HepG2 (cell line): ENCODE results near the gene S100A4. TPM values are rescaled to one million over a fixed set of nuclear protein-coding genes. Genes with fewer than 3 reads are reported as not detected.

Source experiments
- BRCA1 ChIP-seq: sonication (generic); formaldehyde crosslinking; IDR thresholded peaks from 2 replicates; pipeline ENCODE4 v1.4.0; 2020; ENCODE audit warnings: missing genetic modification reagents
- JDP2 ChIP-seq: sonication (generic); formaldehyde crosslinking; IDR thresholded peaks from 2 replicates; pipeline ENCODE4 v1.8.1; 2022; ENCODE audit warnings: missing genetic modification reagents, borderline replicate concordance
- MXI1 ChIP-seq: IDR thresholded peaks from 3 replicates; pipeline ENCODE4 v1.6.1; 2012; ENCODE audit warnings: low read depth, low read length, inconsistent platforms, borderline replicate concordance
- PITX1 ChIP-seq: sonication (generic); formaldehyde crosslinking; IDR thresholded peaks from 2 replicates; pipeline ENCODE4 v1.5.1; 2020; ENCODE audit warnings: mild to moderate bottlenecking, missing genetic modification reagents
- PLSCR1 ChIP-seq: sonication (generic); formaldehyde crosslinking; IDR thresholded peaks from 2 replicates; pipeline ENCODE4 v1.5.0; 2020; ENCODE audit warnings: missing genetic modification reagents, mild to moderate bottlenecking, borderline replicate concordance
- POLR2A ChIP-seq, 2 experiments: IDR thresholded peaks; 2 replicates each; pipeline ENCODE4 v1.6.1; 2011; ENCODE audit warnings: low read depth in 2 of 2, low read length in 2 of 2, mild to moderate bottlenecking in 1 of 2, moderate library complexity in 1 of 2; ENCODE audit not compliant: insufficient read depth in 1 of 2
- RFXAP ChIP-seq: sonication (generic); formaldehyde crosslinking; IDR thresholded peaks from 2 replicates; pipeline ENCODE4 v1.4.0; 2020; ENCODE audit warnings: missing genetic modification reagents, borderline replicate concordance
- TGIF2 ChIP-seq: IDR thresholded peaks from 2 replicates; pipeline ENCODE4 v1.6.1; 2016; ENCODE audit warnings: control low read depth, missing compliant biosample characterization
- ZBTB40 ChIP-seq, 2 experiments: fragments of 450-650 bp in 1 of 2; sonication (generic) in 1 of 2; formaldehyde crosslinking in 1 of 2; IDR thresholded peaks; 2 replicates each; pipeline versions ENCODE4 v1.6.1 to v1.8.0; 2016 to 2022; ENCODE audit warnings: antibody characterized with exemption in 1 of 2, mild to moderate bottlenecking in 1 of 2, missing genetic modification reagents in 1 of 2
- ZNF143 ChIP-seq: sonication (generic); formaldehyde crosslinking; IDR thresholded peaks from 2 replicates; pipeline ENCODE4 v1.4.0; 2020; ENCODE audit warnings: missing genetic modification reagents
- ZUFSP ChIP-seq: sonication (generic); formaldehyde crosslinking; IDR thresholded peaks from 2 replicates; pipeline ENCODE4 v1.9.0; 2021; ENCODE audit warnings: missing genetic modification reagents, mild to moderate bottlenecking, borderline replicate concordance
- polyA plus RNA-seq, 8 experiments: library from polyadenylated mRNA; depleted of rRNA in 3 of 8; stranded (reverse) in 7 of 8; unstranded in 1 of 8; fragments of >200 nt; fragmentation: Illumina TruSeq in 4 of 8; extraction: Trizol in 4 of 8; gene quantifications; 2 replicates each; pipeline versions ENCODE4 v1.2.1 to v1.2.3, GENCODE V29; 2011 to 2016; ENCODE audit warnings: low read depth in 4 of 8, missing spikeins in 1 of 8, mixed read lengths in 1 of 8; ENCODE audit not compliant: insufficient read depth in 1 of 8
- total RNA-seq, 5 experiments: library from RNA; depleted of rRNA; stranded (reverse); fragments of >200 nt; fragmentation: Illumina TruSeq; extraction: Trizol; gene quantifications; 2 replicates each; pipeline ENCODE4 v1.2.3, GENCODE V29; 2016; ENCODE audit warnings: low read depth in 1 of 5
- TF ChIP-seq, protein P1 (sequence below): sonication (generic); formaldehyde crosslinking; conservative IDR thresholded peaks from 2 replicates; pipeline ENCODE4 v1.4.0; 2020; ENCODE audit warnings: missing genetic modification reagents
- TF ChIP-seq, protein P2 (sequence below): sonication (generic); formaldehyde crosslinking; conservative IDR thresholded peaks from 2 replicates; pipeline ENCODE4 v1.8.0; 2022; ENCODE audit warnings: mild to moderate bottlenecking, moderate library complexity, missing genetic modification reagents

Gene S100A4
- total and polyA plus RNA-seq, 2 of the 13 experiments (the other 11 are each of a cell fraction or from before 2014, with no cell fraction given) = 12.9 to 20.2 TPM

- TF ChIP-seq ZUFSP (CRISPR knock-in tag) = no peak
- no peak for TF ChIP-seq TGIF2 (CRISPR knock-in tag)
- no peak for TF ChIP-seq BRCA1 (CRISPR knock-in tag)
- no peak for TF ChIP-seq ZBTB40 (IDR thresholded peaks at IDR 0.05)
- no peak for TF ChIP-seq ZBTB40 (CRISPR knock-in tag; IDR thresholded peaks at IDR 0.05)
- no peak for TF ChIP-seq JDP2 (CRISPR knock-in tag)
- TF ChIP-seq PLSCR1 = no peak
- TF ChIP-seq RFXAP (CRISPR knock-in tag) = no peak
- TF ChIP-seq, protein P1, sequence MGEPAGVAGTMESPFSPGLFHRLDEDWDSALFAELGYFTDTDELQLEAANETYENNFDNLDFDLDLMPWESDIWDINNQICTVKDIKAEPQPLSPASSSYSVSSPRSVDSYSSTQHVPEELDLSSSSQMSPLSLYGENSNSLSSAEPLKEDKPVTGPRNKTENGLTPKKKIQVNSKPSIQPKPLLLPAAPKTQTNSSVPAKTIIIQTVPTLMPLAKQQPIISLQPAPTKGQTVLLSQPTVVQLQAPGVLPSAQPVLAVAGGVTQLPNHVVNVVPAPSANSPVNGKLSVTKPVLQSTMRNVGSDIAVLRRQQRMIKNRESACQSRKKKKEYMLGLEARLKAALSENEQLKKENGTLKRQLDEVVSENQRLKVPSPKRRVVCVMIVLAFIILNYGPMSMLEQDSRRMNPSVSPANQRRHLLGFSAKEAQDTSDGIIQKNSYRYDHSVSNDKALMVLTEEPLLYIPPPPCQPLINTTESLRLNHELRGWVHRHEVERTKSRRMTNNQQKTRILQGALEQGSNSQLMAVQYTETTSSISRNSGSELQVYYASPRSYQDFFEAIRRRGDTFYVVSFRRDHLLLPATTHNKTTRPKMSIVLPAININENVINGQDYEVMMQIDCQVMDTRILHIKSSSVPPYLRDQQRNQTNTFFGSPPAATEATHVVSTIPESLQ (CRISPR knock-in tag) = no peak
- no peak for TF ChIP-seq ZNF143
- TF ChIP-seq, protein P2, sequence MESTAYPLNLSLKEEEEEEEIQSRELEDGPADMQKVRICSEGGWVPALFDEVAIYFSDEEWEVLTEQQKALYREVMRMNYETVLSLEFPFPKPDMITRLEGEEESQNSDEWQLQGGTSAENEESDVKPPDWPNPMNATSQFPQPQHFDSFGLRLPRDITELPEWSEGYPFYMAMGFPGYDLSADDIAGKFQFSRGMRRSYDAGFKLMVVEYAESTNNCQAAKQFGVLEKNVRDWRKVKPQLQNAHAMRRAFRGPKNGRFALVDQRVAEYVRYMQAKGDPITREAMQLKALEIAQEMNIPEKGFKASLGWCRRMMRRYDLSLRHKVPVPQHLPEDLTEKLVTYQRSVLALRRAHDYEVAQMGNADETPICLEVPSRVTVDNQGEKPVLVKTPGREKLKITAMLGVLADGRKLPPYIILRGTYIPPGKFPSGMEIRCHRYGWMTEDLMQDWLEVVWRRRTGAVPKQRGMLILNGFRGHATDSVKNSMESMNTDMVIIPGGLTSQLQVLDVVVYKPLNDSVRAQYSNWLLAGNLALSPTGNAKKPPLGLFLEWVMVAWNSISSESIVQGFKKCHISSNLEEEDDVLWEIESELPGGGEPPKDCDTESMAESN = no peak
- peak; percentile 38; the same call in 1 of the 3 replicates for TF ChIP-seq MXI1
- no peak for TF ChIP-seq POLR2A (IDR thresholded peaks at IDR 0.05; ENCODE audit: insufficient read depth in 1 of 2, low read depth in 2 of 2, low read length in 2 of 2)
- TF ChIP-seq PITX1 (CRISPR knock-in tag) = no peak
Observed at GRCh38 chr1:153568367-153569099, 22.9 kb upstream of the S100A4 start (continued).
